ENCODE measurements around the gene GLI1. TPM values are rescaled to one million over a fixed set of nuclear protein-coding genes. Genes with fewer than 3 reads are reported as not detected.
A peak's percentile ranks its signal among the peaks of the same experiment; 100 is the strongest.
"Not testable (repeated sequence)": the region's sequence is repeated elsewhere in the genome, so short reads cannot be mapped to it uniquely, and the experiment has no call there.

The GLI1 gene
- total and polyA plus RNA-seq, 7 experiments from 2014 or later = 0.39 to 1.4 (median 0.45) TPM; not detected in 2

- H3K27ac Mint-ChIP-seq = peak overlapping the region in 3 of 9 donors; percentile 32 to 51 (median 49)
- no peaks in the 10 kb centered on the region for H3K9me3 ChIP-seq (ENCODE audit: control insufficient read depth in 2 of 3, low read length in 3 of 3)
- POLR2A ChIA-PET = no interaction called here
- intact Hi-C loops (cut with micrococcal nuclease) = no loop called here
- peaks cover 0 to 26% (median 9%) of the 10 kb centered on the region in 5 donors for H3K36me3 Mint-ChIP-seq
- H3K4me3 ChIP-seq (ENCODE audit: low read length) = no peak overlapping the region
- CTCF ChIA-PET = no interaction called here
- peaks cover 0 to 11% of the 10 kb centered on the region in 2 donors for H3K4me1 ChIP-seq (ENCODE audit: control insufficient read depth in 2 of 2, insufficient read depth in 2 of 2, low read length in 2 of 2)
- peak overlapping the region in 1 of 10 donors; percentile 35 for H3K4me3 Mint-ChIP-seq
- H3K4me1 Mint-ChIP-seq = peaks cover 10 to 67% (median 61%) of the 10 kb centered on the region in 7 donors
- no peak overlapping the region for H3K27ac ChIP-seq (ENCODE audit: low read depth, low read length)
- H3K36me3 ChIP-seq (ENCODE audit: control insufficient read depth in 2 of 3, insufficient read depth in 3 of 3, low read length in 3 of 3) = peaks cover 4 to 13% (median 6%) of the 10 kb centered on the region in 3 experiments
- peaks cover 0 to 1% (median 0%) of the 10 kb centered on the region in 11 donors for H3K9me3 Mint-ChIP-seq
- no peak for DNase-seq
- no peak for ATAC-seq
- no peaks in the 10 kb centered on the region for H3K27me3 ChIP-seq (ENCODE audit: control insufficient read depth in 2 of 2, insufficient read depth in 2 of 2, low read length in 2 of 2)
- H3K27me3 Mint-ChIP-seq = no peaks in the 10 kb centered on the region
Observed at GRCh38 chr12:57419495-57419894, 40.1 kb upstream of the GLI1 start.

GRCh38 chr12:57420482-57420881, 39.1 kb upstream of the GLI1 start:
- Histone ChIP-seq H3K4me3 (ENCODE audit: low read length) (no peak overlapping the region), H3K27ac (ENCODE audit: low read depth, low read length) (no peak overlapping the region), H3K27me3 (ENCODE audit: control insufficient read depth in 2 of 2, insufficient read depth in 2 of 2, low read length in 2 of 2) (no peaks in the 10 kb centered on the region), H3K36me3 (ENCODE audit: control insufficient read depth in 2 of 3, insufficient read depth in 3 of 3, low read length in 3 of 3) (peaks cover 4 to 16% (median 6%) of the 10 kb centered on the region in 3 experiments), H3K9me3 (ENCODE audit: control insufficient read depth in 2 of 3, low read length in 3 of 3) (no peaks in the 10 kb centered on the region), H3K4me1 (ENCODE audit: control insufficient read depth in 2 of 2, insufficient read depth in 2 of 2, low read length in 2 of 2) (peaks cover 0 to 11% of the 10 kb centered on the region in 2 donors)
- POLR2A ChIA-PET = interaction anchor here (0.7 to 1.8 kb wide), 2 partner anchors 10 to 31 kb away, joined by 3 to 6 read pairs; no protein-coding TSS in a partner anchor
- H3K36me3 Mint-ChIP-seq = peaks cover 0 to 26% (median 10%) of the 10 kb centered on the region in 5 donors
- CTCF ChIA-PET = no interaction called here
- ATAC-seq = no peak
- H3K27me3 Mint-ChIP-seq = no peaks in the 10 kb centered on the region
- H3K4me1 Mint-ChIP-seq = peaks cover 8 to 60% (median 53%) of the 10 kb centered on the region in 7 donors
- no peak for DNase-seq
- peak overlapping the region in 5 of 9 donors; percentile 1 to 75 (median 51) for H3K27ac Mint-ChIP-seq
- intact Hi-C loops (cut with micrococcal nuclease) = no loop called here
- no peak overlapping the region for H3K4me3 Mint-ChIP-seq
- peaks cover 0 to 1% (median 0%) of the 10 kb centered on the region in 11 donors for H3K9me3 Mint-ChIP-seq

- H3K4me3 ChIP-seq (ENCODE audit: low read length); H3K9me3 Mint-ChIP-seq; ATAC-seq; CTCF ChIA-PET; H3K27me3 Mint-ChIP-seq; DNase-seq; H3K27ac ChIP-seq (ENCODE audit: low read depth, low read length); H3K4me3 Mint-ChIP-seq; intact Hi-C loops (cut with micrococcal nuclease); H3K9me3 ChIP-seq (ENCODE audit: control insufficient read depth in 2 of 3, low read length in 3 of 3); POLR2A ChIA-PET; H3K27me3 ChIP-seq (ENCODE audit: control insufficient read depth in 2 of 2, insufficient read depth in 2 of 2, low read length in 2 of 2): not testable (repeated sequence)
- Mint-ChIP-seq H3K36me3 (peaks cover 0 to 27% (median 11%) of the 10 kb centered on the region in 5 donors), H3K27ac (peak overlapping the region in 2 of 9 donors; percentile 57 to 62), H3K4me1 (peaks cover 26 to 62% (median 52%) of the 10 kb centered on the region in 7 donors)
- Histone ChIP-seq H3K4me1 (ENCODE audit: control insufficient read depth in 2 of 2, insufficient read depth in 2 of 2, low read length in 2 of 2) (peaks cover 8 to 17% of the 10 kb centered on the region in 2 donors), H3K36me3 (ENCODE audit: control insufficient read depth in 2 of 3, insufficient read depth in 3 of 3, low read length in 3 of 3) (peaks cover 0 to 14% (median 4%) of the 10 kb centered on the region in 3 experiments)
Observed at GRCh38 chr12:57426948-57427347, 32.6 kb upstream of the GLI1 start.

GRCh38 chr12:57428965-57429364, 30.6 kb upstream of the GLI1 start:
- Mint-ChIP-seq H3K4me1 (peaks cover 26 to 56% (median 47%) of the 10 kb centered on the region in 7 donors), H3K36me3 (peaks cover 0 to 15% (median 5%) of the 10 kb centered on the region in 5 donors), H3K9me3 (peaks cover 0 to 4% (median 0%) of the 10 kb centered on the region in 11 donors), H3K27ac (peak overlapping the region; percentile 74 to 100 (median 97)), H3K4me3 (peak overlapping the region; percentile 39 to 100 (median 86)), H3K27me3 (no peaks in the 10 kb centered on the region)
- Histone ChIP-seq H3K27ac (ENCODE audit: low read depth, low read length) (peak overlapping the region; percentile 85), H3K36me3 (ENCODE audit: control insufficient read depth in 2 of 3, insufficient read depth in 3 of 3, low read length in 3 of 3) (peaks cover 0 to 7% (median 0%) of the 10 kb centered on the region in 3 experiments), H3K4me3 (ENCODE audit: low read length) (no peak overlapping the region), H3K4me1 (ENCODE audit: control insufficient read depth in 2 of 2, insufficient read depth in 2 of 2, low read length in 2 of 2) (peaks cover 8 to 17% of the 10 kb centered on the region in 2 donors), H3K27me3 (ENCODE audit: control insufficient read depth in 2 of 2, insufficient read depth in 2 of 2, low read length in 2 of 2) (no peaks in the 10 kb centered on the region), H3K9me3 (ENCODE audit: control insufficient read depth in 2 of 3, low read length in 3 of 3) (no peaks in the 10 kb centered on the region)
- ATAC-seq = no peak
- intact Hi-C loops (cut with micrococcal nuclease) = no loop called here
- ChIA-PET CTCF (no interaction called here), POLR2A (interaction anchor here (1.1 kb wide), 1 partner anchor 85 kb away, joined by 3 read pairs; no protein-coding TSS in a partner anchor)
- no peak for DNase-seq

- peaks cover 0 to 4% (median 0%) of the 10 kb centered on the region in 11 donors for H3K9me3 Mint-ChIP-seq
- H3K4me1 ChIP-seq (ENCODE audit: control insufficient read depth in 2 of 2, insufficient read depth in 2 of 2, low read length in 2 of 2) = peaks cover 8 to 17% of the 10 kb centered on the region in 2 donors
- DNase-seq = no peak
- peak overlapping the region; percentile 55 for H3K4me3 ChIP-seq (ENCODE audit: low read length)
- peaks cover 23 to 52% (median 42%) of the 10 kb centered on the region in 7 donors for H3K4me1 Mint-ChIP-seq
- H3K27ac ChIP-seq (ENCODE audit: low read depth, low read length) = peak overlapping the region; percentile 85
- ChIA-PET CTCF (interaction anchor here (1.5 kb wide), 1 partner anchor 31 kb away, joined by 4 read pairs; no protein-coding TSS in a partner anchor), POLR2A (interaction anchor here (0.7 to 1.2 kb wide), 9 partner anchors 8 to 200 kb away, joined by 3 to 6 read pairs (median 5); partner anchors contain the start of genes GLI1, MARS1, PIP4K2C and SHMT2)
- no peaks in the 10 kb centered on the region for H3K27me3 ChIP-seq (ENCODE audit: control insufficient read depth in 2 of 2, insufficient read depth in 2 of 2, low read length in 2 of 2)
- peak overlapping the region; percentile 97 to 100 (median 98) for H3K27ac Mint-ChIP-seq
- ATAC-seq = no peak
- no peaks in the 10 kb centered on the region for H3K9me3 ChIP-seq (ENCODE audit: control insufficient read depth in 2 of 3, low read length in 3 of 3)
- H3K4me3 Mint-ChIP-seq = peak overlapping the region; percentile 84 to 100 (median 96)
- peaks cover 0 to 7% (median 0%) of the 10 kb centered on the region in 3 experiments for H3K36me3 ChIP-seq (ENCODE audit: control insufficient read depth in 2 of 3, insufficient read depth in 3 of 3, low read length in 3 of 3)
- intact Hi-C loops (cut with micrococcal nuclease) = loop anchor here (2.0 to 5.0 kb wide), 5 partner anchors 57 to 1327 kb away; partner anchors contain the start of genes COQ10A (in 1 of the 2), PA2G4 (in 1 of the 2) and TSPAN31 (in 1 of the 2)
- H3K27me3 Mint-ChIP-seq = no peaks in the 10 kb centered on the region
- H3K36me3 Mint-ChIP-seq = peaks cover 0 to 10% (median under 1%) of the 10 kb centered on the region in 5 donors
Observed at GRCh38 chr12:57429473-57430111, 30.0 kb upstream of the GLI1 start.

- H3K4me3 ChIP-seq (ENCODE audit: low read length) = peak overlapping the region; percentile 55
- DNase-seq = peak in 8 of 9 donors; percentile 37 to 79 (median 58)
- Mint-ChIP-seq H3K4me1 (peaks cover 25 to 53% (median 43%) of the 10 kb centered on the region in 7 donors), H3K9me3 (peaks cover 0 to 4% (median 0%) of the 10 kb centered on the region in 11 donors), H3K4me3 (peak overlapping the region; percentile 88 to 100 (median 98)), H3K27me3 (no peaks in the 10 kb centered on the region), H3K27ac (peak overlapping the region; percentile 97 to 100 (median 99)), H3K36me3 (peaks cover 0 to 10% (median 0%) of the 10 kb centered on the region in 5 donors)
- ATAC-seq = peak; percentile 72
- CTCF ChIA-PET = interaction anchor here (1.5 kb wide), 1 partner anchor 31 kb away, joined by 4 read pairs; no protein-coding TSS in a partner anchor
- peak overlapping the region; percentile 85 for H3K27ac ChIP-seq (ENCODE audit: low read depth, low read length)
- peaks cover 8 to 17% of the 10 kb centered on the region in 2 donors for H3K4me1 ChIP-seq (ENCODE audit: control insufficient read depth in 2 of 2, insufficient read depth in 2 of 2, low read length in 2 of 2)
- H3K9me3 ChIP-seq (ENCODE audit: control insufficient read depth in 2 of 3, low read length in 3 of 3) = no peaks in the 10 kb centered on the region
- intact Hi-C loops (cut with micrococcal nuclease) = loop anchor here (2.0 to 5.0 kb wide), 5 partner anchors 56 to 1328 kb away; partner anchors contain the start of genes COQ10A (in 1 of the 2), PA2G4 (in 1 of the 2) and TSPAN31 (in 1 of the 2)
- peaks cover 0 to 6% (median 0%) of the 10 kb centered on the region in 3 experiments for H3K36me3 ChIP-seq (ENCODE audit: control insufficient read depth in 2 of 3, insufficient read depth in 3 of 3, low read length in 3 of 3)
- POLR2A ChIA-PET = interaction anchor here (0.7 to 1.2 kb wide), 9 partner anchors 9 to 201 kb away, joined by 3 to 6 read pairs (median 5); partner anchors contain the start of genes GLI1, MARS1, PIP4K2C and SHMT2
- no peaks in the 10 kb centered on the region for H3K27me3 ChIP-seq (ENCODE audit: control insufficient read depth in 2 of 2, insufficient read depth in 2 of 2, low read length in 2 of 2)
Observed at GRCh38 chr12:57430112-57430930, 29.3 kb upstream of the GLI1 start.

All from naive thymus-derived CD4-positive, alpha-beta T cell (primary cell).